HG02840 (cell line): Measurements from ENCODE around the gene PLLP.

ENCODE experiments used
- ATAC-seq: cut with Tn5 transposase; IDR thresholded peaks from one replicate; pipeline ENCODE4 v1.9.1; 2021; ENCODE audit warnings: mild to moderate bottlenecking, moderate library complexity, moderate number of reproducible peaks; ENCODE audit not compliant: unreplicated experiment, low FRiP score

The PLLP gene

DNA sequence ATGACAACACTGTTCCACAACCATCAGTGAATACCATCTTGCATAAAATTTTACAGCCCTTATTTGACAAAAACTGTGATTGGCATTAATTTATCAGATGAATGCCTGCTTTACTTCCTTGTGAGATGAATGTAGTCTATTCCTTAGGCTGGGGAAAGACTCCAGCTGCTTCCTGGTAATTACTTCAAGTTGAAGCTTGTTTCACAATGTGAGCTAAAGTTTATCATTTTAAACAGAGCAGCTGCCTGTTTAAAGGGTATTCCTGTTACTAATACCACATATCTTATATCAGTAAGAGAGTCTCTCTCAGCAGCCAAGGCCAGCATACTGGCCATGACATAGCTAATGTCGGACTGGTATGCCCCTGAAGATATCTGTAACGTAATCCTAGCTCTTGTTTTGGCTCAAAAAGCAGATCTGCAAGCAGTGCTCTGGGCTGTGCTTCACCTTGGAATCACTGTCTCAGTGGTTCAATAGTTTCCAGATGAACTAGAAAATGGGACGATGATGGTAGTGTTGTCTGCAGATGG is 52.6 kb downstream of the PLLP start:
- ATAC-seq: no peak

DNA sequence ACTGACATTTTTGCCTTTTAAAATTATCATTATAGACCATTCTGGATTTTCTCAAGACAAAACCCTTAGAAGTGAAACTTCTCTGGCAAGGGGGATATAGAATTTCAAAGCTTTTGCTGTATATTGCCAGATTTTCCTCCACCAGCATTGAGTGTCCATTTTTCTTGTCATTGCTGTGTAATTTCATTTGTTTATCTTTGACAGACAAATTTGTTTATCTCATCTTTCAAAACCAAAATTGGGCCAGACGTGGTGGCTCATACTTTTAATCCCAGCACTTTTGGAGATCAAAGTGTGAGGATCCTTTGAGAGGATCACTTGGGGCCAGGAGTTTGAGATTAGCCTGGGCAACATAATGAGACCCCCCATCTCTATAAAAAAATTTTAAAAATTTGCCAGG is 55.4 kb downstream of the PLLP start:
- ATAC-seq: no peak

DNA sequence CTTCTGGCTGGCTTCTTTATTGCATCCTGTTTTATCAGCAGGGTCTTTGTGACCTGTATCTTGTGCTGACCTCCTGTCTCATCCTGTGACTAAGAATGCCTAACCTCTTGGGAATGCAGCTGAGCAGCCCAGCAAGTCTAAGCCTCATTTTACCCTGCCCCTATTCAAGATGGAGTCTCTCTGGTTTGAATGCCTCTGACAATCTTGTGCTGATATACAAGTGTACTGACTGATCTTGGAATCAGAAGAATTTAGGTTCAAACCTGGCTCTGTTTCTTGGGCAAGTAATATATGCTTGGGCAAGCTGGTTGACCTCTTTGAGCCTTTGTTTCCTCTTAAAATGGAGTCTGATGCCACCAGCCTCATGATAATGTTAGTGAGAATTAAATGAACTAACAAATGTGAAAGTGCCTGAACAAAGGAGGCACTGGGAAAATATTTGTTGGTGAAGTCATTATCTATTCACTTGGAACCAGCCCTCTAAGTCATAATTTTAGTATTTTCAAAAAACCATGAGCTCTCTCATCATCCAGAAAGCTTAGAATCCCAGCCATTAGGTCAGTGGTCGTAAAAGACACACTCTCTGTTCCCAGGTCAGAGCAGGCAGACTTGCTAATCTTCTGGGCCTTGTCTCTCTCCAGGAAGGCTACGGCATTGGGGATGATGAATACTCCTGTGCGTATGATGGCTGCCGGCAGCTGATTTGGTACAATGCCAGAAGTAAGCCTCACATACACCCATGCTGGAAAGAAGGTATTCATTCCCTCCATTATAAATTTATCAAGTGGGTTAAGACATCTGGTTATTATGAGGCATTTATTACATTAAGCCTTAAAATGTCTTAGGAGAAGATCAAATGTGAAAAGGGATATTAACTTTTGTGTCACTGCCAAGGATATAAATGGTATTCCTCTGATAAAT is 57.5 kb downstream of the PLLP start:
- ATAC-seq: no peak

DNA sequence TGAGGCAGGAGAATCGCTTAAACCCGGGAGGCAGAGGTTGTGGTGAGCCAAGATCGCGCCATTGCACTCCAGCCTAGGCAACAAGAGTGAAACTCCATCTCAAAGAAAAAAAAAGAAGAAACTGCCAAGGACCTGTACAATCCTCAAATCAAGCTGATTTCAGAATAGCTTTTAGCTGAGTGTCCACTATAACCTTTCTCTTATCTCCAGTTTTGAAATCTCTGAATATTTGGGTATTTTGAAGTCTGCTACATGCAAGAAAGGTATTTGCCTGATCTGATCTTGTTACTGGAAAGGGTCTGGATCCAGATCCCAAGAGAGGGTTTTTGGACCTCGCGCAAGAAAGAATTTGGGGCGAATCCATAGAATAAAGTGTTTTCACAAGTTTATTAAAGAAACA is 58.5 kb downstream of the PLLP start:
- no peak for ATAC-seq

DNA sequence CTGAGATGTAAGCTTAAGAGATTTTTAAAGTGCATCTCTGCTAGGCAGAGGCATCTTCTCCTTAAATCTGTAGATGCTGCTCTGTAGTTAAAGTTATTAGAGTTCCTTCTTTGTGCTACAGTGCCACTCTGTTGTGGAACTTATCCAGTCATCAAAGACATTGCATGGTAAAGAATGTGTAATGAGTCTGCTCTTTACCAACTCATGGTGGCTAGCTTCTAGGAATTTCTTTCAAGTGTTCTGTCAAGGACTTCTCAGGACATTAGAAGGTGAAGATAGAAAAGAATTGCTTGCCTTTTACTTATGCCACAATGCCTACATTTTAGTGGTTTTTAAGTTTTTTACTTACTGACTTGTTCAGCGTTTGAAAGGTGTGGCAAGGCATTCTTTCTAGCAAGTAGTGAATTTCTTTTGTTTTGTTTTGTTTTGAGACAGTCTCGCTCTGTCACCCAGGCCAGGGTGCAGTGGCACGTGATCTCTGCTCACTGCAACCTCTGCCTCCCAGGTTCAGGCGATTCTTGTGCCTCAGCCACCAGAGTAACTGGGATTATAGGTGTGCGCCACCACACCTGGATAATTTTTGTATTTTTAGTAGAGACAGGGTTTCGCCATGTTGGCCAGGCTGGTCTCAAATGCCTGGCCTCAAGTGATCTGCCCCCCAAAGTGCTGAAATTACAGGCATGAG is 59.7 kb downstream of the PLLP start:
- no peak for ATAC-seq

DNA sequence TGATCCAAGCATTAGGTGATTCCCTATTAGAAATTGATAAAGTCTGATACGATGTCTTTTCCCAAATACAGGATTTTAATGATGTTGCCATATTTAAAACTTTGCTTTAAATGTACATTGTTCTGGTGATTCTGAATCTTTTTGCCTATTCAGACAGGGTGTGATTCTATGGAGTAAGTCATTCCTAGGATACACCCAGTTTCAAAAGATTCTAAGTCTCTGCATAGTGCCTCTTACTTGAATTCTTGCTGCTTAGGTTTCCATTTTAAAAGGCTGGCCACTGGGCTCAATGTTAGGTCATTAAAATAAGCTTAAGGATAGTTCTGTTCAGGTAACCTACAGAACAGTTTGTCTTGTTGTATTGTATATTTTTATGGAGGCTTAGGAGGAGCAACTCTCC is 61.4 kb downstream of the PLLP start:
- no peak for ATAC-seq

DNA sequence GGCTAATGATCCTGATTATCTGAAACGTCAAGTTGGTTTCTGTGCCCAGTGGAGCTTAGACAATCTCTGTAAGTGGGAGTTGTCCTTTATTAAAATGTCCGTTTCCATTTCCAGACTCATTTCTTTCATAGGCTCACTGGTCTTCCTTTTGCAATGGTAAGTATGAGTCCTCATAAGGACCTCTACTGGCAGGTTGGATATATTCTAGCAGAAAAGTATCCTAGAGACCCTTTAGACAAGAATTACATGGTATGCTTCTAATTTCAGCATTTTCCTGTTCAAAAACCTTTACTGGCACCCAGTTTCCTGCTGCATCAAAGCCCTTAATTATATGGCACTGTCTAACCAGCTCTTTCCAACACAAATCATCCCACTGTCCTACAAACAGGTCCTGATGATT is 67.5 kb downstream of the PLLP start:
- ATAC-seq: no peak

DNA sequence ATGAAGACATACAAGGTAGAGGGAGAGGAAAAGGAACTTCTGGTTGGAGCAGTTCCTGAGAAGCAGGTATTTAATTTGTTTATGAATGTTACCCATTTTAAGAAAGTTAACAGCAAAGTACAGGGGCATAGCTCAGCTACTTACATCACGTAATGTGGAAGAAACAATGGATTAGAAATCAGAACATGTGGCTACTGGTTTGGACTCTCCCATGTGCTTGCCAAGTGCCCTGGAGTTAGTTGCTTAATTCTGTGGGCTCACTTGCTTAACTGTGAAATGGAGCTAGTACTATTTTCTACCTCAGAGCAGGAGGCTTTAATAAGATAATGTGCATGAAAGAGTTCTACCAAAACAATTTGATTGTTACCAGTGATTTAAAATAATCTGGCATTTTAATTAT is 71.0 kb downstream of the PLLP start:
- ATAC-seq: no peak

DNA sequence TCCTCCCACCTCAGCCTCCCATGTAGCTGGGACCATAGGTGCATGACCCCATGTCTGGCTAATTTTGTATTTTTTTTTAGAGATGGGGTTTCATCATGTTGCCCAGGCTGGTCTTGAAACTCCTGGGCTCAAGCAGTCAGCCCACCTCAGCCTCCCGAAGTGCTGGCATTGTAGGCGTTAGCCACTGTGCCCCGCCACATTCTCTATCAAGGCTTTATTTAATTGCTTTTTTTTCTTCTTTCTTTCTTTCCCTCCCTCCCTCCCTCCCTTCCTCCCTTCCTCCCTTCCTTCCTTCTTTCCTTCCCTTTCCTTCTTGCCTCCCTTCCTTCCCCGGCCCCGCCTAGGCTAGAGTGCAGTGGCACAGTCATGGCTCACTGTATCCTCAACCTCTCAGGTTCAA is 74.7 kb downstream of the PLLP start:
- no peak for ATAC-seq

DNA sequence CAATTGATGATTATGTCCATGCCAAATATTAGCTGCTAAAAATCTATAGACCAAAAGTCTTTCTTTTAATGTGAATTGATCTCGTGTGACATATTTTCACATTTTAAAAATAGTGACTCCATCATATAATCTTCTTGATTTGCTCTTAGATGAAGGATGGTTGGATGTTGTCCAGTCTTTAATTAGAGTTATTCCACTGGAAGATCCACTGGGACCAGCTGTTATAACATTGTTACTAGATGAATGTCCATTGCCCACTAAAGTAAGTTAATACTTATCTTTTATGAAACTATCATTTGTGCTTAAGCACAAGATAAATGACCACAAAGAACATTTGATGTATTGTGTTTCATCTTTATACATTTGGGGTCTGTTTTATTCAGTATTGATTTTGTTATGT is 75.5 kb downstream of the PLLP start:
- ATAC-seq: no peak
